Prostate gland (tissue), 2 donors: Measurements from ENCODE around the gene ZNF511. TPM values are rescaled to one million over a fixed set of nuclear protein-coding genes. Genes with fewer than 3 reads are reported as not detected.

Source experiments
- DNase-seq: peaks from one replicate; pipeline ENCODE4 v3.0.0-alpha.2; 2019; ENCODE audit warnings: low spot score
- H3K27ac ChIP-seq, 2 donors: fragments of 200-600 bp; sonication (generic); 2 replicates each; pipeline ENCODE4 v1.5.1; 2017 to 2019
- H3K27me3 ChIP-seq: fragments of 200-600 bp; sonication (generic); replicated peaks from 2 replicates; pipeline ENCODE4 v1.5.1; 2019; ENCODE audit not compliant: insufficient read depth
- H3K36me3 ChIP-seq, 2 donors: fragments of 200-600 bp; sonication (generic); 1 replicate in 1 of 2; 2 replicates in 1 of 2; pipeline versions ENCODE4 v1.5.1 to v1.8.1; 2017 to 2019
- H3K4me1 ChIP-seq: fragments of 200-600 bp; sonication (generic); replicated peaks from 2 replicates; pipeline ENCODE4 v1.5.1; 2019
- H3K4me3 ChIP-seq, 2 donors: fragments of 200-600 bp; sonication (generic); 2 replicates each; pipeline ENCODE4 v1.5.1; 2017 to 2019
- H3K9me3 ChIP-seq: fragments of 200-600 bp; sonication (generic); 2 replicates; pipeline ENCODE4 v1.5.1; 2017
- POLR2A ChIP-seq: fragments of 450-650 bp; IDR thresholded peaks from one replicate; pipeline ENCODE4 v1.6.1; 2016; ENCODE audit warnings: antibody characterized with exemption, mild to moderate bottlenecking
- POLR2AphosphoS5 ChIP-seq: sonication (generic); formaldehyde crosslinking; IDR thresholded peaks from one replicate; pipeline ENCODE4 v1.6.1; 2017; ENCODE audit warnings: antibody characterized with exemption
- WGBS: methylation state at CpG from one replicate; pipeline ENCODE4 v1.1.5; 2018; 5-methylcytosine and 5-hydroxymethylcytosine counted together
- intact Hi-C: fragments of 100-400 bp; cut with DNase I; formaldehyde crosslinking; loops from one replicate; pipeline ENCODE4 v1.14.2; 2022
- total RNA-seq, 2 donors: library from RNA; depleted of rRNA; stranded (reverse); fragments of >200 nt; gene quantifications; one replicate each; pipeline ENCODE4 v1.1.0, GENCODE V29; 2016
- TF ChIP-seq, protein P1 (sequence below), 4 experiments: fragments of 200-600 bp in 2 of 4; fragments of 450-650 bp in 2 of 4; sonication (generic) in 2 of 4; IDR thresholded peaks; 1 replicate in 3 of 4; 2 replicates in 1 of 4; pipeline ENCODE4 v1.5.1; 2016 to 2019; ENCODE audit warnings: antibody characterized with exemption in 4 of 4, mild to moderate bottlenecking in 2 of 4, moderate library complexity in 2 of 4

ZNF511 gene
- total RNA-seq, 2 donors from 2014 or later: 52.8 to 57.6 TPM

DNA sequence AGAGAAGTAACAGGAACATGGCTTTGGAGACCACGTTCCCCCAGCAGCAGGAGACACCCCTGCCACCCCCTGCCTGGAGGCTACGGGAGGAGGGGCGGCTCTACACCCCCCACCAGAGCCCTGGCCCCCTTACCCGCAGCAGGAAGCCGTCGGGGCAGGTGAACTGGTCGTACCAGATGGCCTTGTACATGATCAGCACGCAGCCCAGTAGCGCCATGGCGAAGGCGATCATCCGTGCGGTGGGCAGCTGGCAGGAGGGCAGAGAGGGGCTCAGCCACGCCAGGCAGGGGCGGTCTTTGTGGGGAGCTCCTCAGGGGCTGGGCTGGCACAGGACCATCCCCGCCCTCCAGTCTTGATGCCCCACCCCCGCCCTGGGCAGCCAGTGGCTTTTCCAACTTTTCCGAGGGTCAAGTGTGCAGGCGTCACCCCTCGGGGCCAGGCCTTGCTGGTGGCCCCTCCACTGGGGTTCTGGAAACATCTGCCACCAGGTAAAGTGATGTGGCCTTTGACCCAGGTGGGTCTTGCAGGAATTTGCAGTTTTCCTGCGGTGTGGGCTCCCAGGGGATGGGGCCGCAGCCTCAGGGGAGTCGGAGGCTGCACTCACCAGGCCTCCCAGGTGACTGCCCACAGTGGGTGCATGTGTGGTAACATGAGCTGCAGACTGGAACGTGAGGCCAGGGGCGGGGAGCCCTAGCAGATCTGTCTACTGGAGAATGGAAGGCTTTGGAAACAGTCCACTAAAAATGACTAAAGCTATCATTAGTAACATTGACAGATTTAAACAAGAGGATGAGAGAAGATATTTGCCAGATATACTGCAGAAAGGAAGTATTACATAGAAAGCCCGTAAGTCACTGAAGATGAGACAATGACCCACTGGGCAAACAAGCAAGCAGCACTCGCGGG lies 18.3 kb downstream of the ZNF511 start:
- no peak for DNase-seq
- intact Hi-C loops: no loop called here
- Histone ChIP-seq H3K9me3 (no peaks in the 10 kb centered on the region), H3K27me3 (no peaks in the 10 kb centered on the region), H3K4me1 (no peaks in the 10 kb centered on the region), H3K36me3 (no peaks in the 10 kb centered on the region), H3K4me3 (no peak overlapping the region), H3K27ac (no peak overlapping the region)
- TF ChIP-seq, protein P1, sequence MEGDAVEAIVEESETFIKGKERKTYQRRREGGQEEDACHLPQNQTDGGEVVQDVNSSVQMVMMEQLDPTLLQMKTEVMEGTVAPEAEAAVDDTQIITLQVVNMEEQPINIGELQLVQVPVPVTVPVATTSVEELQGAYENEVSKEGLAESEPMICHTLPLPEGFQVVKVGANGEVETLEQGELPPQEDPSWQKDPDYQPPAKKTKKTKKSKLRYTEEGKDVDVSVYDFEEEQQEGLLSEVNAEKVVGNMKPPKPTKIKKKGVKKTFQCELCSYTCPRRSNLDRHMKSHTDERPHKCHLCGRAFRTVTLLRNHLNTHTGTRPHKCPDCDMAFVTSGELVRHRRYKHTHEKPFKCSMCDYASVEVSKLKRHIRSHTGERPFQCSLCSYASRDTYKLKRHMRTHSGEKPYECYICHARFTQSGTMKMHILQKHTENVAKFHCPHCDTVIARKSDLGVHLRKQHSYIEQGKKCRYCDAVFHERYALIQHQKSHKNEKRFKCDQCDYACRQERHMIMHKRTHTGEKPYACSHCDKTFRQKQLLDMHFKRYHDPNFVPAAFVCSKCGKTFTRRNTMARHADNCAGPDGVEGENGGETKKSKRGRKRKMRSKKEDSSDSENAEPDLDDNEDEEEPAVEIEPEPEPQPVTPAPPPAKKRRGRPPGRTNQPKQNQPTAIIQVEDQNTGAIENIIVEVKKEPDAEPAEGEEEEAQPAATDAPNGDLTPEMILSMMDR (IDR thresholded peaks at IDR 0.05): no peak
- TF ChIP-seq POLR2A (no peak), POLR2AphosphoS5 (no peak)
- WGBS: 31% methylated on average over 28 of the region's 28 CpGs

DNA sequence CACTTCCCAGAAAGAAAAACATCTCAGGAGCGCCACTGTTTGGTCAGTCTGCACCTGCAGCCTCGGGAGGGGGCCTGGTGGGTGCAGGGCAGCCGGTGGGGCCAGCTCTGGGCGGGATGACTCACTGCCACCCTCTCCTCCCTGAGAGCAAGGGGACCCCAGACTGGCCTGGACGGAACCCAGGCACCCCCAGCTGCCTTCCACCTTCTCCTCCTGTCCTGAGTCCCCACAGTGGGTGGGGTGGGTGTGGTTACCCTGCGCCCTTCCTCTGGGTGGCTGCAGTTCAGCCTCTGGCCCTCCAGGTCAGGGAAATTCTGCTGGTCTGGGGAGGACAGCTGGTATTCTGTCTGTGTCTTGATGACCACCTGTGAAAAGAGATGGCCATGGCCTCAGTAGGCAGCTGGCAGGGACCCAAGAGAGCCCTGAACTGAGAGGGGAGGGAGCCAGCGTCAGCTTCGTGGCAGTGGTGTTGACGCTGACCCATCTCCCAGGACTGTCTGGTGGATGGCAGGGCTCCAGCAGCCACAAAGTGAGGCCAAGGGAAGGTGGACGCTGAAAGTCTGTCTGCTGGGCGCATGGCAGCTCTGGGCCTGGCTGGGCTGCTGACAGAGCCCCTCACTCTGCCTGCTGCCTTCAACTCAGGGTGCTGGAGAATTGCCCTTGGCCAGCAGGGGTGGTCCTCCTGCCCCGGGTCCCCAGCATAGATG lies 19.1 kb downstream of the ZNF511 start:
- Histone ChIP-seq H3K36me3 (no peaks in the 10 kb centered on the region), H3K27me3 (no peaks in the 10 kb centered on the region), H3K4me1 (no peaks in the 10 kb centered on the region), H3K4me3 (no peak overlapping the region), H3K27ac (no peak overlapping the region), H3K9me3 (no peaks in the 10 kb centered on the region)
- intact Hi-C loops: no loop called here
- no peak for DNase-seq
- TF ChIP-seq, protein P1 (IDR thresholded peaks at IDR 0.05): no peak
- TF ChIP-seq POLR2AphosphoS5 (no peak), POLR2A (no peak)
- WGBS: 30% methylated on average over 12 of the region's 12 CpGs

DNA sequence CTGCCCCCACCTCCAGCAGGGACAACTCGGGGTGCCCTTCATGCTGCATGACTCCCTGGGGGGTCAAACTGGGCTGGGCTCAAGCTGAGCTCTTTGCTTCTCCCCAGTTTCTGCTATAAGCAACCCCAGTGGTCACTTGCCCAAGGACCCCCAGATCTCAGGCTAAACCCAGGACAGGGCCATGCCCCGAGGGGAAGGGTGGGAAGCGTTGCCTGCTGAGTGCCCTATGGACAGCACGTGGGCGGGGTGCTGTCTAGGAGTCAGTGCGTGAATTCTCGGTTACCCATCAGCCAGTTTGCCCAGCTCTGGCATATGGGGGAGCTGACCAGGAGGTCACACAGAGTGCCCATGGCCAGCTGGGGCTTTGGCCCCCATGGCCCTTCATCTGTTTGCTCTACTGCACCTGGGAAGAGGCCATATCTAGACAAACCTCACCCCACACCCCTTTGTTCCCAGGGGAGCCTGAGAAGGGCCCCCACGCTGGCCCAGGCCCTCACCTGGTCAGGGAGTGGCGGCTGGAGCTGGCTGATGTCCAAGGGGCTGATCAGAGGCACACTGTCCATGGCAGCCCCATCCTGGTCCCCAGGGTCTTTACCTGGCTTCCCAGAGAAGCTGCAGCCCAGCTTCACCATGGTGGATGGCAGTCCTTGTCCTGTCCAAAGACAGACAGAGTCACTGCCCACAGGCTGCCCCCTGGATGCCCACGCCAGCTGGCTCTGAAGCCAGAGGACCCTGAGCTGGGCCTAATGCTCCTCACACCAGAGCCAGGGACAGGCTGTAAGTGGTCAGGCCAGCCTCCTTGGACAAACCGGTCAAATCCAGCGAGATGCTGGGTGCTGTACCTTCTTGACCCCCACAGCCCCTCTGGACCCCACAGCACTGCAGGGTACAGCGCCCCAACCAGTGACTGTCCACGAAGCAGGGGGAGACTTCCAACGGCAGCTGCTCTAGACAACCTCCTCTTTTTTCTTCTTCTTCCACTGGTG lies 19.9 kb downstream of the ZNF511 start:
- H3K36me3 ChIP-seq: no peaks in the 10 kb centered on the region
- no peaks in the 10 kb centered on the region for H3K27me3 ChIP-seq
- WGBS: 87% methylated on average over 14 of the region's 15 CpGs

DNA sequence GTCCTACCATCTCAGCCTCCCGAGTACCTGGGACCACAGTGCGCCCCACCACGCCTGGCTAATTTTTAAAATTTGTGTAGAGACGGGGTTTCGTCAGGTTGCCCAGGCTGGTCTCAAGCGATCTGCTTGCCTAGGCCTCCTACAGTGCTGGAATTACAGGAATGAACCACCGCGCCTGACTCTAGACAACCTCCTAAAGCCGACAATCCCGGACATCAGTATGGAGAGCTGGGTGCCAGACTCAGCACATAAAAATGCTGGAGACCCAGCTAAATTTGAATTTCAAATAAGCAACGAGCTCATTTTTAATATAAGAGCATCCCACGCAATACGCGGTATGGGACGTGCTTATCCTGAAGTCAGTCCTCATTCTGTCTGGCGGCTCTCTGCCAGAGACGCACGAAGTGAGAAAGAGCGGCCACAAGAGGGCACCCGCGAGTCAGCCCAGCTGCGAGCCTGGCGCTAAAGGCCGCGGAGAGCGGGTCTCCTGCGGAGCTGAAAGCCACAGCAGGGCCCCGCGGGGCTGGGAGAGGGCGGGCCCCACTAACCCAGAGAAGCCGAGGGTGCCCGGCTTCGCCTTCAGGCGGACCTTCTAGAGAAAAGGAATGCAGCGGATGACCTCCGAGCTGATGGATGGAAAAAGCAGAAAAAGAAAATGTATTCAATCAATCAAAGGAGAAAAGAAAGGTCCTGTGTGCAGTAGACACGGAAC lies 20.9 kb downstream of the ZNF511 start:
- no peak overlapping the region for H3K27ac ChIP-seq
- no peak overlapping the region for H3K4me3 ChIP-seq
- H3K27me3 ChIP-seq: peaks cover 2% of the 10 kb centered on the region
- H3K4me1 ChIP-seq: no peaks in the 10 kb centered on the region
- 7% methylated on average over 37 of the region's 37 CpGs for WGBS
- H3K36me3 ChIP-seq: no peaks in the 10 kb centered on the region
- intact Hi-C loops: loop anchor here (5.0 kb wide), 1 partner anchor 188 kb away; no protein-coding TSS in a partner anchor
- TF ChIP-seq POLR2A (no peak), POLR2AphosphoS5 (peak; percentile 61)
- TF ChIP-seq, protein P1 (IDR thresholded peaks at IDR 0.05): peak; percentile 85 to 90 (median 87)
- H3K9me3 ChIP-seq: no peaks in the 10 kb centered on the region
- peak; percentile 76 for DNase-seq

More for the DNA sequence above, 19.9 kb downstream of the ZNF511 start:
- TF ChIP-seq POLR2A (no peak), POLR2AphosphoS5 (no peak)
- TF ChIP-seq, protein P1 (IDR thresholded peaks at IDR 0.05): no peak
- no peak for DNase-seq
- intact Hi-C loops: no loop called here
- Histone ChIP-seq H3K9me3 (no peaks in the 10 kb centered on the region), H3K4me3 (no peak overlapping the region), H3K4me1 (no peaks in the 10 kb centered on the region), H3K27ac (no peak overlapping the region)
